ENCODE data around the gene LRRC71.

- TF ChIP-seq CTCF (IDR thresholded peaks at IDR 0.05; ENCODE audit: borderline replicate concordance, extremely low read depth, low read length, poor library complexity, severe bottlenecking) (peak; percentile 61), EZH2 (IDR thresholded peaks at IDR 0.05; ENCODE audit: borderline replicate concordance, low read depth, low read length, severe bottlenecking) (no peak)
These were observed 41.3 kb downstream of the LRRC71 start for GRCh38 chr1:156961709-156962108.
